Measurements from ENCODE around the gene MAN1A1.

The MAN1A1 gene

GRCh38 chr6:119270545-119270944 lies 79.0 kb downstream of the MAN1A1 start:
- DNase-seq (ENCODE audit: low read depth in 2 of 2) = no peak

GRCh38 chr6:119269266-119270103 lies 80.1 kb downstream of the MAN1A1 start:
- DNase-seq (ENCODE audit: low read depth in 2 of 2) = no peak

- no peak for DNase-seq (ENCODE audit: low read depth in 2 of 2)
Measured at GRCh38 chr6:119267126-119267905, 82.2 kb downstream of the MAN1A1 start.

- no peak for DNase-seq (ENCODE audit: low read depth in 2 of 2)
Measured at GRCh38 chr6:119264854-119265397, 84.6 kb downstream of the MAN1A1 start.

- DNase-seq (ENCODE audit: low read depth in 2 of 2) = no peak
Measured at GRCh38 chr6:119262612-119263011, 86.9 kb downstream of the MAN1A1 start.

GRCh38 chr6:119261944-119262284 lies 87.6 kb downstream of the MAN1A1 start:
- DNase-seq (ENCODE audit: low read depth in 2 of 2) = no peak

- no peak for DNase-seq (ENCODE audit: low read depth in 2 of 2)
Measured at GRCh38 chr6:119259027-119259426, 90.5 kb downstream of the MAN1A1 start.

- DNase-seq (ENCODE audit: low read depth in 2 of 2) = no peak
Measured at GRCh38 chr6:119257726-119258125, 91.8 kb downstream of the MAN1A1 start.

- no peak for DNase-seq (ENCODE audit: low read depth in 2 of 2)
Measured at GRCh38 chr6:119256978-119257462, 92.5 kb downstream of the MAN1A1 start.

GRCh38 chr6:119256392-119256791 lies 93.2 kb downstream of the MAN1A1 start:
- no peak for DNase-seq (ENCODE audit: low read depth in 2 of 2)

GRCh38 chr6:119255492-119255891 lies 94.1 kb downstream of the MAN1A1 start:
- DNase-seq (ENCODE audit: low read depth in 2 of 2) = no peak

- DNase-seq (ENCODE audit: low read depth in 2 of 2) = no peak
Measured at GRCh38 chr6:119250036-119250435, 99.5 kb downstream of the MAN1A1 start.

- no peak for DNase-seq (ENCODE audit: low read depth in 2 of 2)
Measured at GRCh38 chr6:119249319-119249718, 100.2 kb downstream of the MAN1A1 start.

GRCh38 chr6:119247504-119247903 lies 102.1 kb downstream of the MAN1A1 start:
- DNase-seq (ENCODE audit: low read depth in 2 of 2) = no peak

GRCh38 chr6:119243657-119244056 lies 105.9 kb downstream of the MAN1A1 start:
- DNase-seq (ENCODE audit: low read depth in 2 of 2) = no peak

- DNase-seq (ENCODE audit: low read depth in 2 of 2) = no peak
Measured at GRCh38 chr6:119243037-119243436, 106.5 kb downstream of the MAN1A1 start.

GRCh38 chr6:119241540-119242309 lies 107.8 kb downstream of the MAN1A1 start:
- DNase-seq (ENCODE audit: low read depth in 2 of 2) = no peak

GRCh38 chr6:119241111-119241465 lies 108.5 kb downstream of the MAN1A1 start:
- DNase-seq (ENCODE audit: low read depth in 2 of 2) = no peak

GRCh38 chr6:119240257-119241110 lies 109.1 kb downstream of the MAN1A1 start:
- no peak for DNase-seq (ENCODE audit: low read depth in 2 of 2)

- no peak for DNase-seq (ENCODE audit: low read depth in 2 of 2)
Measured at GRCh38 chr6:119237177-119237715, 112.3 kb downstream of the MAN1A1 start.

GRCh38 chr6:119234941-119235340 lies 114.6 kb downstream of the MAN1A1 start:
- no peak for DNase-seq (ENCODE audit: low read depth in 2 of 2)
